Effector CD4-positive, alpha-beta T cell (primary cell): Measurements from ENCODE around the gene SORCS1.

Experiments
- DNase-seq: peaks from one replicate; pipeline ENCODE4 v3.0.0-alpha.2; 2020

SORCS1 gene

DNA sequence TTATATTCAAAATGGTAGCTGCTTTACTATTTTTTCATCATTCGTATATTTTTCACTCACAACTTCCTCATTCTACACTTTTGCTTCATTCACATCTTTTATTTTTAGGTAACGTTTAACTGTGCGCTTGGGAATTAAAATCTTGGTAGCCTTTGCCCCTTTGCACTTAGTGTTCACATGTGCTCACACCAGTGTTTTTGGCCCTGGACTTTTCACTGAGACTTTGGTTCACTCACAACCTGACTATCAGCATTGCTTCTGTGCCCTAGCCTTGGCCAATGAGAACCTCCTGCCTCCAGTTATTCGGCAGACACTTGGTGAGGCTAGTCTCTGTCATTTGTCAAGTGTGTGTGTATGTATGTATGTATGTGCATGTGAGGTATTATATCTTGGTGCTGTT is 596.9 kb downstream of the SORCS1 start:
- DNase-seq, result no peak

GRCh38 chr10:106566873-106567272 is 597.6 kb downstream of the SORCS1 start:
- no peak for DNase-seq

DNA sequence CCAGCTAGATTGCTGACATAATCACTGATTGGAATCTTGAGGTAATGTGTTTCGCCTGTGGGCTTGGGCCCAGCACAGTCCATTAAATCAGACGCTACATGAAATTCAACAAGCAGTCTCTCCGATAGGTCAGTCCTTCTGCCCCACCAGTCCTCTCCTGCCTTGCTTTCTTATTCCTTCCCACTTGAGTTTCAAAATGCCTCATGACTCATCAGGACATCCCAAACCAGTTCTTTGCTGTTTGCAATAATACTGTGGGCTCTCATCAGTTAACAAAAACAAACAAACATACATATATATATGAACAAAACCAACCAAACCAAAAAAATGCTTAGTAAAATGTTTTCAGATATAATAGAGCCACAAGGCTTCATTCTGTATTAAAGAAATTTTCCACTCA is 599.0 kb downstream of the SORCS1 start:
- no peak for DNase-seq

GRCh38 chr10:106563384-106563783 is 601.1 kb downstream of the SORCS1 start:
- DNase-seq, result no peak

DNA sequence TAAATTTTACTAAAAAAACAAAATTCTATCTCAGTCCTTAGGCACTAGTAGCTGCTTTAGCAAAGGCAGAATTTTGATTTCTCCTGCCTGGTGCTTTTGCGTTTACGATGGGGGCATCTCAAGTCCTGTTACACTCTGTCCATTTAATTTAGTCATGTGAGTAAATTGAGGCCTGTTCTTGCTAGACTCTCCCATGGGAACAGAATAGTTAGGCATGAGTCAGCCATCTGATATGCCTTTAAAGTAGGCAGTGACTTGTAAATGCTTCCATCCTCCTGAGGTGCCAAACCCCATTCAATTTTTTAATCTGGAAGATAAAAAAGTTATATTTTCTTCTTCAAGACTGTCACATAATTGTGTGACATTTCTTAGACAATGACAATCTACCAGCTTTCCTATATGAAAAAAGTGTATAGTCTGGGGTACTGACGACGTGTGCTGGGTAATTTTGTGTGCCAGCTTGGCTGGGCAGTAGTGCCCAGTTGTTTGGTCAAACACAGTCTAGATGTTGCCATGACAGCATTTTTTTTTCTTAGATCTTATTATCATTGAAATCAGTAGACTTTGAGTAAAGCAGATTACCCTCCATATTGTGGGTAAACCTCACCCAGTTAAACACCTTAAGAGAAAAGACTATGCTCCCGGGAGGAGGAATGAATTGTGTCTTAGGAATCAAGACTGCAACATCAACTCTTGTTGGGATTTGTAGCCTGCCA is 603.4 kb downstream of the SORCS1 start:
- DNase-seq, result no peak

DNA sequence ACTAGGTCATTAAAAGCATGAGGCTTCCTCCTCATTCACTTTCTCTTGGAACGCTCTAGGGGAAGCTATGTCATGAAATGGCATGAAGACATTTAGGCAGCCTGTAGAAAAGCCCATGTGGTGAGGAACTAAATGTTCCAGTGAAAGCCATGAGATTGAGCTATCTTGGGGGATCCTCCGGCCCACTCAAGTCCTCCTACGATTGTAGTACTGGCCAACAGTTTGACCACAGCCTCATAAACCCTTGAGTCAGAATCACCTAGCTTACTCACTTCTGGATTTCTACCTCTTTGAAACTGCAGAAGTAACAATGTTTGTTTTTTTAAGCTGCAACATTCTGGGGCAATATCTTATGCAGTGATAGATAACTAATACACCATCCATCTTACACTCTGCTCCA is 605.1 kb downstream of the SORCS1 start:
- no peak for DNase-seq

DNA sequence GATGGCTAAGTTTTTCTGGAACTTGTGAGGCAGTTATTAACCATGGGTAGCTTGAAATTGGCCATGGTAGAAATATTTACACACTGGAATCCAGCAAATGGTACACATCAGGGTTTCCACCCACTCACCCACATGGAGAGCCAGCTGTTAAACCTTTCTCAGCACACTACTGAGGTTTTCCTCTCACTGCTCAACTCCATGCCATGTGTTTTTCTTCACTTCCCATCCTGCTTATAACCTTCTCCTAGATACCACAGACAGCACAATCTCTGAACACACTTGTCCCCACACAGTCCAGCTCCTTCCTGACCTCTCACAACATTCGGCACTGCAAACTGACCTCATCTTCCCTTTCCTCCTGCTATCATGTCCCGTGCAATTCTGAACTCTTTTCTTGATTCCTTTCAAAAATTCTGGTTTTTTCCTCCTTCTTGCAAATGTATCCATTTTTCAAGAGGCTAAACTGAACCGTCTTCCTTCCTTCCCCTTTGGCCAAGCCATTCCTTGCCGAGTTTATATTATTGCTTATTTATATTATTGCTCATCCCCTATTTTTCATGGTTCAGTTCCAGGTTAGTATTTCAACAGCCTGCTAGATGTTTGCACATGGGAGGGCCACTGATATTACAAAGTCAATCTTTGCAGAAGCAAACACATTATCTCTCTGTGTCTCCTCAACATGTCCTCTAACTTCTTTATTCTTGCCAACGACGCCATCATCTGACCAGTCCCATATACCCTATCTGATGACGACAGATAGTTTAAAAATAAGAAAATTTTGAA is 606.4 kb downstream of the SORCS1 start:
- no peak for DNase-seq

- DNase-seq, result no peak
Measured at GRCh38 chr10:106557053-106557452, 607.5 kb downstream of the SORCS1 start.

- DNase-seq, result no peak
Measured at GRCh38 chr10:106555599-106555998, 608.9 kb downstream of the SORCS1 start.

- DNase-seq, result no peak
Measured at GRCh38 chr10:106551501-106552062, 612.9 kb downstream of the SORCS1 start.

DNA sequence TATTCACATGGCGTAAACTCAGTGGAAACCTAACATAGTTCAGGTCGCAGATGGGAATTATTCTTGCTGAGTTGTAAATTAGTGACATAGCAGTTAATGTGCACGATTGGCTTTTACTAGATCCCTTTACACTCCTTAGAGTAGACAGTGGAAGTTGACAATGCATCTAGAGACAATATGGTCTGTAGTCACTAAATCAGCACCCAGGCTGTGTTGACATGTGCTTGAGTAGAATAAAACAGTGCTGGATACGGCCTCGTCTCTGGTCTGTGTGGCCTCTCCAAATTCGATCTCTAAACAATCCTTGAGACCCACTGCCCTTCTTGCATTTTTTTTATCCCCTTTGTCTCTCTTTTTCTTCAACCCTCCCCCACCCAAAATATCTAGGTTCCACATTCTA is 615.7 kb downstream of the SORCS1 start:
- DNase-seq, result no peak

DNA sequence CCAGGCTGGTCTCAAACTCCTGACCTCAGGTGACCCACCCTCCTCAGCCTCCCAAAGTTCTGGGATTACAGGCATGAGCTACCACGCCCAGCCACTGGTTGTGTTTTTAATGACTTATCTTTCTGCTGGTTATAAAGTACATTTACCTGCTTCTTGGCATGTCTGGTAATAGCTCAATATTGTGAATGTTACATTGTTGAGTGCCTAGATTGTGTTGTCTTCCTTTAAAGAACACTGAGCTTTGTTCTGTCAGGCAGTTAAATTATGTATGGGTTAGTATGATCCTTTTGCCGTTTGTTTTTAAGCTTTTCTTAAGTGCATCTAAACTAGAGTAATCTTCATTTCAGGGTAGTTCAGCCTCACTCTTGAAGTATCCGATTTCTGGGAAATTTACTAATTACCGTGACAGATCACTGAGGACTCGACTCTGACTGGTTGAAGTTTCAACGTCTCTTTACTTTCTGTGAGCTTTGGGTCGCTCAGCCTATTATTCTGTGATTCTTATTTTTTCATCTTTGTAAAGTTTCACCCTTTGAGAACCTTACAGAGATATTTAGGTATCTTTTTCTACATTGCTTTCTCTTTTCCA is 617.4 kb downstream of the SORCS1 start:
- DNase-seq, result no peak

- DNase-seq, result no peak
Measured at GRCh38 chr10:106542461-106542860, 622.0 kb downstream of the SORCS1 start.

DNA sequence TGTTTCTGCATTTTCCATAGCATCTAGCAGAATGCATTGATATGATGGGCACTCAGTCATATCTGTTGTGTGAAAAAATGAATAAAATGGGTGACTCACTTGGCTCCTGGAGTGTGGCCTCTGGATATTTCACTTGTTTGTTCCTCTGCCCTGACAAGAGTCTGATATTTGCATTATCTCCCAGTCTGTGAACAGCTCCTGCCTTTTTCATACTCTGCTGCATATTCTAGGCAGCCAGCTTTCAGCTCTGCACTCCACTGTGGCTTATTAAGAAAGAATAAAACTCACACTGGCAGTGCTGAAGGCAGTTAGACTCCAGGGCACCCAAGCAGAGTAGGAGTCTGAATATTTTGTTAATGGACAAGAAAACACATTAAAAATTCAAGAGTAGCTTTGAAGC is 623.9 kb downstream of the SORCS1 start:
- no peak for DNase-seq

GRCh38 chr10:106537866-106538265 is 626.6 kb downstream of the SORCS1 start:
- no peak for DNase-seq

GRCh38 chr10:106535304-106535953 is 629.1 kb downstream of the SORCS1 start:
- DNase-seq, result no peak

DNA sequence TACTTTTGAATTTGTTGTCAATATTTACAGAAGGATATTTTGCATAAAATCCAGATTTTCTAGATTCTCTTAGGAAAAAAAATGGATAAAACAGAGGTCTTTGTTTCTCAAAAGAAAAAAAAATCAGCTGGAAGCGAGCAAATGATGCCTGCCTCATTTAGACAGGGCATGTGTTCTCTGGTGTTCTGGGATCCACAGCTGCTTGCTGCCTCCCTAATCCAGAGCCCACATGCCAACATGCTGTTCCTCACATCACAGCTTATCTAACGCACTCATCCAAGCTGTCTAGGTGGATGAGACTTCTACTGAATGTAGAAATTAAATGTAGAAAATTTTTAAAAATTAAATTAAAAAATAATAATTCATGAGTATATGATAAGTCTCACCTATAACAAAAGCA is 630.1 kb downstream of the SORCS1 start:
- no peak for DNase-seq

- DNase-seq, result no peak
Measured at GRCh38 chr10:106528702-106529101, 635.8 kb downstream of the SORCS1 start.

GRCh38 chr10:106525835-106526234 is 638.7 kb downstream of the SORCS1 start:
- no peak for DNase-seq
